ENCODE measurements around the gene SLC16A14.

SLC16A14 gene

DNA sequence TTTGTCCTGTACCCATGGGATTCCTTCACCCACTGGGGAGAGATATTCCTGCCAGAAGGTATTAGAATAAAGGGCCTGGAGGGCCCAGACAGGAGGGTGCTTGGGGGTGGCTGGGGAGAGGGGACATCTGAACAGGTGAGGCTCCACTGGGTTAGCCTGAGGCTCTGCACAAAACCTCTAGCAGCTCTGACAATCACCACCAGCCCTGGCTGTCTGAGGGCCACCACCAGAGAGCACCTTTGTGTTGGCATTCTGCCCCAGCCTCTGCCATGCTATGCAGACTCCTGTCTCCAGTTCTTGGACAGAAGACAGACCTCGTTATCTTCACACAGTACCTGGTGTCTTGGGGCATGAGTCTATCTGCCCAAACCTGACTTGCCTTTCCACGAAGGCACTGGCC lies 25.3 kb downstream of the SLC16A14 start:
- no peak overlapping the region for H3K4me3 ChIP-seq (ENCODE audit: low read length)
- TF ChIP-seq, protein P1, sequence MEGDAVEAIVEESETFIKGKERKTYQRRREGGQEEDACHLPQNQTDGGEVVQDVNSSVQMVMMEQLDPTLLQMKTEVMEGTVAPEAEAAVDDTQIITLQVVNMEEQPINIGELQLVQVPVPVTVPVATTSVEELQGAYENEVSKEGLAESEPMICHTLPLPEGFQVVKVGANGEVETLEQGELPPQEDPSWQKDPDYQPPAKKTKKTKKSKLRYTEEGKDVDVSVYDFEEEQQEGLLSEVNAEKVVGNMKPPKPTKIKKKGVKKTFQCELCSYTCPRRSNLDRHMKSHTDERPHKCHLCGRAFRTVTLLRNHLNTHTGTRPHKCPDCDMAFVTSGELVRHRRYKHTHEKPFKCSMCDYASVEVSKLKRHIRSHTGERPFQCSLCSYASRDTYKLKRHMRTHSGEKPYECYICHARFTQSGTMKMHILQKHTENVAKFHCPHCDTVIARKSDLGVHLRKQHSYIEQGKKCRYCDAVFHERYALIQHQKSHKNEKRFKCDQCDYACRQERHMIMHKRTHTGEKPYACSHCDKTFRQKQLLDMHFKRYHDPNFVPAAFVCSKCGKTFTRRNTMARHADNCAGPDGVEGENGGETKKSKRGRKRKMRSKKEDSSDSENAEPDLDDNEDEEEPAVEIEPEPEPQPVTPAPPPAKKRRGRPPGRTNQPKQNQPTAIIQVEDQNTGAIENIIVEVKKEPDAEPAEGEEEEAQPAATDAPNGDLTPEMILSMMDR (IDR thresholded peaks at IDR 0.05; ENCODE audit: insufficient read depth, low read depth, low read length, missing control alignments) = no peak
- no peak for DNase-seq (ENCODE audit: low read depth)

DNA sequence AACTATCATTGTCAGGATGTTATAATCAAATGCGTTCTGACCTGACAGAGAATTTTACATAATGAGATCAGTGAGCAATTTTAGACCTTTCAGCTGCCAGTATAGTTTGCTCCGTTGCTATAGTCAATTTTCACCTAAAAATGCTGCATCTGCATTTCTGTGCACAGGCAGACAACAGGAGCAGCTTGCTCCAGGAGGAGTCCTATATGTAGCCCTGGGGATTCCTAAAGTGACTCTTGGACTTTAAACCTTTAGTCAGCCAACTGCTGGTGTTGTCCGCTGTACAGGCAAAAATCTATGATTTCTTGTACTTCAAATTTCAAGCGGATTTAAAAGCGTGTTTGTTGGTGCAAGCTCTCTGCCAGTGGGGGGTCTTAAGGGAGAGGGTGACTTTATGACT lies 25.7 kb downstream of the SLC16A14 start:
- no peak overlapping the region for H3K4me3 ChIP-seq (ENCODE audit: low read length)
- DNase-seq (ENCODE audit: low read depth) = no peak
- TF ChIP-seq, protein P1 (IDR thresholded peaks at IDR 0.05; ENCODE audit: insufficient read depth, low read depth, low read length, missing control alignments) = no peak

DNA sequence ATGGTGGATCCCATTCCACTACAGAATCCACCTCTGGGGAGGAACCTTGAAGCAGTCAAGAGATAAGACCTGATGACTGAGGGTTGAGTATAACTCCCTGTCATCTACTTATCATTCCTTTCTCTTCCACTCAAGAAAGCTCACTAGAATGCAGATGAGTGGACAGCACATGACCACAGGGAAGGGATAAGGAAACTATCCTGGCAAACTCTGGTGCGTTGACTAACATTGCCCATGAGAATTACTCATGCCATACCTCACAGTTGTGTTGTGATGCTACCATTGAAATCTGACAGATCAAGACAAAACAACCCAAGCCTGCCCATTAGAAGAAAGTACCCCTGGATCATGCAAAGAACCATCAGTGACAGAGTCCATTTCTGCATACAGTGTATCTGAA lies 26.5 kb downstream of the SLC16A14 start:
- peak; percentile 24 for DNase-seq (ENCODE audit: low read depth)
- TF ChIP-seq, protein P1 (IDR thresholded peaks at IDR 0.05; ENCODE audit: insufficient read depth, low read depth, low read length, missing control alignments) = no peak
- H3K4me3 ChIP-seq (ENCODE audit: low read length) = no peak overlapping the region

DNA sequence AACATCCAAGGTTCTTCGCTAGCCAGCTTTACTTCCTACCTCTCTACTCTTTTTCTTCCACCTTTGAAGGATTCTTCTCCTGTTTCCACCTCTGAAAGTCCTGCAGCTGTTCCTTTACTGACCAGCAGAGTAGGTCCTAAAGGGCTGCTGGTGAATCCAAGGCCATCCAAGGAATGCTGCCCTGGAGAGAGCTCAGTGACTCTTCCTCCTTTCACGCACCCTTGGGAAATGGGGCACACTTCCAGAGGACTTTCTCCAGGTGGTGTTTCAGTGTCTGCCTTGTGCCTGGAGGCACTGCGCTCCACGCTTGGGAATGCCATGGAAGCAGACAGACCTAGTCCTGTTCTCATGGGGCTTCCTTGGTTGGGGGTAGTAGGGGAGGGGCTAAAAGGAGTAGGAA lies 45.4 kb downstream of the SLC16A14 start:
- no peak overlapping the region for H3K4me3 ChIP-seq (ENCODE audit: low read length)
- no peak for DNase-seq (ENCODE audit: low read depth)
- TF ChIP-seq, protein P1 (IDR thresholded peaks at IDR 0.05; ENCODE audit: insufficient read depth, low read depth, low read length, missing control alignments) = no peak

DNA sequence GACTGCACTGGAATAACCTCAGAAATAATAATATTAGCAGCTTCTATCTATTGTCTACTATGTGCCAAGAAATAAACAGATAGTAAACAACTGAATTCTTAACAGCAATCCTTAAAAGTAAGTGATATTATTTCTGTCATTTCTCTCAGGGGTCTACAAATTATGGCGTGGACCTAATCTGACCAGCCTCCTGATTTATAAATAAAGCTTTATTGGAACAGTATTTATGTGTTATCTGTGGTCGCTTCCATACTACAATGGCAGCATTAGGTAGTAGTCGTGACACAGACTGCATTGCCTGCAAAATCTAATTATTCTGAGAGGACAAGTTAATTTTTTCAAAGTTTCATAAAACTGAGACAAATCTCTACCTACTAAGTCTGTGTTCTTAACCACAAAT lies 49.0 kb downstream of the SLC16A14 start:
- no peak overlapping the region for H3K4me3 ChIP-seq (ENCODE audit: low read length)
- DNase-seq (ENCODE audit: low read depth) = no peak
- TF ChIP-seq, protein P1 (IDR thresholded peaks at IDR 0.05; ENCODE audit: insufficient read depth, low read depth, low read length, missing control alignments) = no peak

DNA sequence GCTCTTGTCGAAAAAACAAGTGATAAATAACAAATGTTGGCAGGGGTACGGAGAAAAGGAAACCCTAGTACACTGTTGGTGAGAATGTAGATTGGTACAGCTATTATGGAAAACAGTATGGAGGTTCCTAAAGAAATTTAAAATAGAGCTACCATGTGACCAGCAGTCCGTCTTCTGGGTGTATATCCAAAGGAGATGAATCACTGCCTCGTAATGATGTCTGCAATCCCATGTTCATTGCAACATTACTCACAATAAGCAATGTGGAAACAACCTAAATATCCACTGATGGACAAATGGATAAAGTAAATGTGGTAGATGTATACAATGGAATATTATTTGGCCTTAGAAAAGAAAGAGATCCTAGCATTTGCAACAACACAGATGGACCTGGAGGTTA lies 50.6 kb downstream of the SLC16A14 start:
- DNase-seq (ENCODE audit: low read depth) = peak; percentile 86
- TF ChIP-seq, protein P1 (IDR thresholded peaks at IDR 0.05; ENCODE audit: insufficient read depth, low read depth, low read length, missing control alignments) = no peak

DNA sequence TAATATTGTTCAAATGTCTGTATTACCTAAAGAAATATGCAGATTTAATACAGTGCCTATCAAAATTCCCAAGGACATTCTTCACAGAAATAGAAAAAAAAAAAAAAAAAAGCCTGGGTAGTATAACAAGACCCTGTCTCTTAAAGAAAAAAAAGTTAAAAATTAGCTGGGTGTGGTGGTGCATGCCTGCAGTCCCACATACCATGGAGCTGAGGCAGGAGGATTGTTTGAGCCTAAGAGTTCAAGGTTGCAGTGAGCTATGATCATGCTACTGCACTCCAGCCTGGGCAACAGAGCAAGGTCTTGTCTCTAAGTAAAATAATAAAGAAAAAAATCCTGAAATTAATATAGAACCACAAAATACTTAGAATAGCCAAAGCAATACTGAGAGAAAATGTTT lies 51.9 kb downstream of the SLC16A14 start:
- H3K4me3 ChIP-seq (ENCODE audit: low read length) = no peak overlapping the region
- TF ChIP-seq, protein P1 (IDR thresholded peaks at IDR 0.05; ENCODE audit: insufficient read depth, low read depth, low read length, missing control alignments) = no peak
- DNase-seq (ENCODE audit: low read depth) = no peak

More for the DNA sequence above, 50.6 kb downstream of the SLC16A14 start:
- no peak overlapping the region for H3K4me3 ChIP-seq (ENCODE audit: low read length)
